ENCODE results near the gene HEATR5A. TPM values are rescaled to one million over a fixed set of nuclear protein-coding genes. Genes with fewer than 3 reads are reported as not detected.

Gene HEATR5A
- total and polyA plus RNA-seq, 2 donors (not counting 1 experiment from before 2014, with no cell fraction given), result 45.4 to 59.8 TPM

DNA sequence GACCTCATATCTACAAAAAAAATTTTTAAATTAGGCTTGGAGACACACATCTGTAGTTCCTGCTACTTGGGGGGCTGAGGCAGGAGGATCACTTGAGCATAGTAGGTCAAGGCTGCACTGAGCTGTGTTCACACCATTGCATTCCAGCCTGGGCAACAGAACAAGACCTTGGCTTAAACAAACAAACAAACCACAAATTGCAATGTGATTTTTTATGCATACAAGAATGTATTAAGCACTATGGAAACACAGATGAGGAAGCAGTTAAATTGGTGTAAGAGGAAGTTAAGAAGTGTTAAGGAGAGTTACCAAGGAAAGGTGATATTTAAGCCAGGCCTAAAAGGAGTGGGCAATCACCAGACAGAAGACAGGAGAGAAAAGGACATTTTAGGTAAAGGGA lies 129.1 kb downstream of the HEATR5A start:
- TF ChIP-seq, protein P1, sequence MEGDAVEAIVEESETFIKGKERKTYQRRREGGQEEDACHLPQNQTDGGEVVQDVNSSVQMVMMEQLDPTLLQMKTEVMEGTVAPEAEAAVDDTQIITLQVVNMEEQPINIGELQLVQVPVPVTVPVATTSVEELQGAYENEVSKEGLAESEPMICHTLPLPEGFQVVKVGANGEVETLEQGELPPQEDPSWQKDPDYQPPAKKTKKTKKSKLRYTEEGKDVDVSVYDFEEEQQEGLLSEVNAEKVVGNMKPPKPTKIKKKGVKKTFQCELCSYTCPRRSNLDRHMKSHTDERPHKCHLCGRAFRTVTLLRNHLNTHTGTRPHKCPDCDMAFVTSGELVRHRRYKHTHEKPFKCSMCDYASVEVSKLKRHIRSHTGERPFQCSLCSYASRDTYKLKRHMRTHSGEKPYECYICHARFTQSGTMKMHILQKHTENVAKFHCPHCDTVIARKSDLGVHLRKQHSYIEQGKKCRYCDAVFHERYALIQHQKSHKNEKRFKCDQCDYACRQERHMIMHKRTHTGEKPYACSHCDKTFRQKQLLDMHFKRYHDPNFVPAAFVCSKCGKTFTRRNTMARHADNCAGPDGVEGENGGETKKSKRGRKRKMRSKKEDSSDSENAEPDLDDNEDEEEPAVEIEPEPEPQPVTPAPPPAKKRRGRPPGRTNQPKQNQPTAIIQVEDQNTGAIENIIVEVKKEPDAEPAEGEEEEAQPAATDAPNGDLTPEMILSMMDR (conservative IDR thresholded peaks at IDR 0.05 in 1 of 2, IDR thresholded peaks at IDR 0.05 in 1 of 2; ENCODE audit: low read depth in 1 of 2, low read length in 2 of 2), result no peak
- no peak for TF ChIP-seq EZH2 (IDR thresholded peaks at IDR 0.05; ENCODE audit: low read length, missing control alignments)
- Histone ChIP-seq H3K9ac (ENCODE audit: insufficient read depth, low read length) (no peak overlapping the region), H2AFZ (ENCODE audit: low read length) (no peak overlapping the region), H3K27ac (ENCODE audit: insufficient read depth, low read length) (no peak overlapping the region), H3K4me1 (ENCODE audit: control insufficient read depth, extremely low read depth, insufficient read depth, low read length) (peaks cover 2% of the 10 kb centered on the region), H3K27me3 (ENCODE audit: control insufficient read depth, insufficient read depth, low read length) (no peaks in the 10 kb centered on the region), H3K4me2 (ENCODE audit: extremely low read depth, insufficient read depth, low read length) (no peak overlapping the region), H4K20me1 (ENCODE audit: control insufficient read depth, extremely low read depth, insufficient read depth, low read length) (no peaks in the 10 kb centered on the region), H3K4me3 (replicated peaks in 1 of 4; ENCODE audit: control extremely low read depth in 1 of 4, insufficient read depth in 1 of 4, low read depth in 3 of 4, low read length in 4 of 4) (no peak overlapping the region), H3K36me3 (ENCODE audit: control insufficient read depth, insufficient read depth, low read length) (no peaks in the 10 kb centered on the region), H3K9me3 (ENCODE audit: control insufficient read depth, insufficient read depth, low read depth, low read length) (no peaks in the 10 kb centered on the region), H3K79me2 (ENCODE audit: control insufficient read depth, insufficient read depth, low read length) (no peaks in the 10 kb centered on the region)
- peak; percentile 24 to 26 for DNase-seq (ENCODE audit: low read depth in 2 of 2)

DNA sequence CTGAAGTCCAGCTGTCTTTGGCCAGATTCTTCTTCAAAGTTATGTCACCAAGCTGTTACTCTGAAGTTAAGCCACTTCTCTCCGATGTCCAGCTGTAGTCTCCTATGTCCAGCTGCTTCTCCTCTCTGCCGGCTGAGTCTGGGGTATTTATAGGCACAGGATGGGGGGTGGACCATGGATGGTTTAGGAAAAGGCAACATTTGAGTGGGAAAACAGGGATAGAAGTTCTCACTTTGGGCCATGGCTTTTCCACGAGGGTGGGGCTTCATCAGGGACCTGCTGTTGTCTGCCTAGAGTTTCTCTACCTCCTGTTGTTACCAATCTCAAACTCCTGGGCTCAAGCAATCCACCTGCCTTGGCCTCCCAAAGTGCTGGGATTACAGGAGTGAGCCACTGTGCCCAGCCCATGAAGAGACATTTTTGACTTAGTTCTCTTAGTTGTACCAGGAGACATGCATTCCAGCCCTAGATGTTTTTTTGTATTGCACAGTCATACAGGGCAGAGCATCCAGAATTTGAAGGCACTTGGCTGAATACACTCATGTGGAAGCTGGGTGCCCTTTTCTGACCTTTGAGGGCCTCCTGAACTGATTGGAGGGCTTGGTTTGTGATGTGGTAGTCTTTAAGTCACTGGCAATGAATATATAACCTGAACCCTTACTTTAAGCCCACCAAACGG lies 132.9 kb downstream of the HEATR5A start:
- Histone ChIP-seq H3K4me1 (ENCODE audit: control insufficient read depth, extremely low read depth, insufficient read depth, low read length) (no peaks in the 10 kb centered on the region), H4K20me1 (ENCODE audit: control insufficient read depth, extremely low read depth, insufficient read depth, low read length) (no peaks in the 10 kb centered on the region), H2AFZ (ENCODE audit: low read length) (no peak overlapping the region), H3K27ac (ENCODE audit: insufficient read depth, low read length) (no peak overlapping the region), H3K79me2 (ENCODE audit: control insufficient read depth, insufficient read depth, low read length) (no peaks in the 10 kb centered on the region), H3K9me3 (ENCODE audit: control insufficient read depth, insufficient read depth, low read depth, low read length) (no peaks in the 10 kb centered on the region), H3K36me3 (ENCODE audit: control insufficient read depth, insufficient read depth, low read length) (no peaks in the 10 kb centered on the region), H3K4me3 (replicated peaks in 1 of 4; ENCODE audit: control extremely low read depth in 1 of 4, insufficient read depth in 1 of 4, low read depth in 3 of 4, low read length in 4 of 4) (no peak overlapping the region), H3K9ac (ENCODE audit: insufficient read depth, low read length) (no peak overlapping the region), H3K27me3 (ENCODE audit: control insufficient read depth, insufficient read depth, low read length) (no peaks in the 10 kb centered on the region), H3K4me2 (ENCODE audit: extremely low read depth, insufficient read depth, low read length) (no peak overlapping the region)
- no peak for DNase-seq (ENCODE audit: low read depth in 2 of 2)
- no peak for TF ChIP-seq EZH2 (IDR thresholded peaks at IDR 0.05; ENCODE audit: low read length, missing control alignments)
- TF ChIP-seq, protein P1 (conservative IDR thresholded peaks at IDR 0.05 in 1 of 2, IDR thresholded peaks at IDR 0.05 in 1 of 2; ENCODE audit: low read depth in 1 of 2, low read length in 2 of 2), result no peak

DNA sequence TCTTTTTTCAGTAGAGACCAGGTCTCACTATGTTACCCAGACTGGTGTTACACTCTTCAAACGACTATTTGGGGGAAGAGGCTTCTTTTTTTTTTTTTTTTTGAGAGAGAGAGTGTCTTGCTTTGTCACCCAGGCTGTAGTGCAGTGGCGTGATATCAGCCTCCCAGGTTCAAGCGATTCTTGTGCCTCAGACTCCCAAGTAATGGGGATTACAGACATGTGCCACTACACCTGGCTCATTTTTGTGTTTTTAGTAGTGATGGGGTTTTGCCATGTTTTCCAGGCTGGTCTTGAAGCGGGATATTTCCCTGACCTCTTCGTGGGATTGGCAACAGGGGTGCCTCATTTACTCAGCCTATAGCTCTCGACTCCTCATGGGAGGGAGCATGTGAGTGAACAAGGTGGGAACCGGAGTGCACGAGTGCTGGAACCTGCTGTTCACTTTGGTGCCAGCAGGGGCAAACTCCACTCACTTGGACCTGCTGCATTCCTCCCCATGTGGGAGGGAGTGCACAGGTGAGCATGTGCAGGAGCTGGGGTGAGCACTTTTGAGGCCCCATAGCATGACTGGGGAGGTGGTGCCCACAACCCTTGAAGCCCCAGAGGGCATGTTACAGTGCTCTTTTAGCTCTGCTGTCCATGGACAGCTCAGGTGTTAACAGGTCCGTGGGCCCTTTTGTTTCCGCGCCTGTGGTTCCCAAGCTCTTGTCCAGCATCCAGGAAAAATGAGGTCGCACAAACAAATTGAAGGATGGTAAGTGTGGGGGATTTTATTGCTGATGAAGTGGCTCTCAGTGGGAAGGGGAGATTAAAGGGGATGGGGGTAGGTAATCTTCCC lies 133.7 kb downstream of the HEATR5A start:
- Histone ChIP-seq H2AFZ (ENCODE audit: low read length) (no peak overlapping the region), H3K9me3 (ENCODE audit: control insufficient read depth, insufficient read depth, low read depth, low read length) (no peaks in the 10 kb centered on the region), H3K79me2 (ENCODE audit: control insufficient read depth, insufficient read depth, low read length) (no peaks in the 10 kb centered on the region), H3K4me1 (ENCODE audit: control insufficient read depth, extremely low read depth, insufficient read depth, low read length) (no peaks in the 10 kb centered on the region), H3K4me2 (ENCODE audit: extremely low read depth, insufficient read depth, low read length) (no peak overlapping the region), H3K27ac (ENCODE audit: insufficient read depth, low read length) (no peak overlapping the region), H3K36me3 (ENCODE audit: control insufficient read depth, insufficient read depth, low read length) (no peaks in the 10 kb centered on the region), H4K20me1 (ENCODE audit: control insufficient read depth, extremely low read depth, insufficient read depth, low read length) (no peaks in the 10 kb centered on the region), H3K4me3 (replicated peaks in 1 of 4; ENCODE audit: control extremely low read depth in 1 of 4, insufficient read depth in 1 of 4, low read depth in 3 of 4, low read length in 4 of 4) (no peak overlapping the region), H3K27me3 (ENCODE audit: control insufficient read depth, insufficient read depth, low read length) (no peaks in the 10 kb centered on the region), H3K9ac (ENCODE audit: insufficient read depth, low read length) (no peak overlapping the region)
- no peak for TF ChIP-seq EZH2 (IDR thresholded peaks at IDR 0.05; ENCODE audit: low read length, missing control alignments)
- TF ChIP-seq, protein P1 (conservative IDR thresholded peaks at IDR 0.05 in 1 of 2, IDR thresholded peaks at IDR 0.05 in 1 of 2; ENCODE audit: low read depth in 1 of 2, low read length in 2 of 2), result peak; percentile 16 to 37
- no peak for DNase-seq (ENCODE audit: low read depth in 2 of 2)

All from fibroblast of lung (primary cell).